Thymus (tissue), 11 donors: ENCODE measurements around the gene GALT. TPM values are rescaled to one million over a fixed set of nuclear protein-coding genes. Genes with fewer than 3 reads are reported as not detected.

ENCODE experiments used
- DNase-seq, 9 donors: peaks; one replicate each; pipeline ENCODE4 v3.0.0-alpha.2; 2013; ENCODE audit warnings: low spot score in 9 of 9, low read depth in 6 of 9, missing footprints in 1 of 9
- H3K27ac ChIP-seq, 2 donors: one replicate each; pipeline ENCODE4 v1.5.1; 2013; ENCODE audit warnings: control low read depth in 1 of 2, low read depth in 1 of 2, low read length in 1 of 2, mild to moderate bottlenecking in 1 of 2, moderate library complexity in 1 of 2
- H3K27me3 ChIP-seq, 2 donors: one replicate each; pipeline ENCODE4 v1.5.1; 2013; ENCODE audit warnings: low read length in 1 of 2; ENCODE audit not compliant: control insufficient read depth in 2 of 2, insufficient read depth in 1 of 2
- H3K36me3 ChIP-seq, 2 donors: one replicate each; pipeline ENCODE4 v1.5.1; 2013; ENCODE audit warnings: low read length in 1 of 2, mild to moderate bottlenecking in 1 of 2, moderate library complexity in 1 of 2; ENCODE audit not compliant: control insufficient read depth in 2 of 2, insufficient read depth in 2 of 2
- H3K4me1 ChIP-seq, 2 donors: one replicate each; pipeline ENCODE4 v1.5.1; 2013; ENCODE audit warnings: low read length in 2 of 2; ENCODE audit not compliant: control insufficient read depth in 2 of 2, insufficient read depth in 2 of 2
- H3K4me3 ChIP-seq, 2 donors: one replicate each; pipeline ENCODE4 v1.5.1; 2013; ENCODE audit warnings: low read length in 2 of 2, control low read depth in 1 of 2, mild to moderate bottlenecking in 1 of 2
- H3K9me3 ChIP-seq, 2 donors: one replicate each; pipeline ENCODE4 v1.5.1; 2013; ENCODE audit warnings: low read length in 1 of 2, mild to moderate bottlenecking in 1 of 2; ENCODE audit not compliant: control insufficient read depth in 2 of 2, insufficient read depth in 1 of 2
- WGBS: extraction: QIAGEN DNeasy Blood & Tissue Kit; methylation state at CpG from one replicate; pipeline ENCODE4 v1.1.7; 2013; 5-methylcytosine and 5-hydroxymethylcytosine counted together
- polyA plus RNA-seq: library from polyadenylated mRNA; stranded (reverse); fragments of 200-250 nt; gene quantifications from one replicate; pipeline ENCODE4 v1.2.3, GENCODE V29; 2013
- total RNA-seq: library from RNA; stranded (reverse); fragments of 120-200 nt; gene quantifications from one replicate; pipeline ENCODE4 v1.2.4, GENCODE V29; 2013
- donor health status: healthy.

GALT gene
- total and polyA plus RNA-seq, 2 donors, result 34.5 to 61.8 TPM

DNA sequence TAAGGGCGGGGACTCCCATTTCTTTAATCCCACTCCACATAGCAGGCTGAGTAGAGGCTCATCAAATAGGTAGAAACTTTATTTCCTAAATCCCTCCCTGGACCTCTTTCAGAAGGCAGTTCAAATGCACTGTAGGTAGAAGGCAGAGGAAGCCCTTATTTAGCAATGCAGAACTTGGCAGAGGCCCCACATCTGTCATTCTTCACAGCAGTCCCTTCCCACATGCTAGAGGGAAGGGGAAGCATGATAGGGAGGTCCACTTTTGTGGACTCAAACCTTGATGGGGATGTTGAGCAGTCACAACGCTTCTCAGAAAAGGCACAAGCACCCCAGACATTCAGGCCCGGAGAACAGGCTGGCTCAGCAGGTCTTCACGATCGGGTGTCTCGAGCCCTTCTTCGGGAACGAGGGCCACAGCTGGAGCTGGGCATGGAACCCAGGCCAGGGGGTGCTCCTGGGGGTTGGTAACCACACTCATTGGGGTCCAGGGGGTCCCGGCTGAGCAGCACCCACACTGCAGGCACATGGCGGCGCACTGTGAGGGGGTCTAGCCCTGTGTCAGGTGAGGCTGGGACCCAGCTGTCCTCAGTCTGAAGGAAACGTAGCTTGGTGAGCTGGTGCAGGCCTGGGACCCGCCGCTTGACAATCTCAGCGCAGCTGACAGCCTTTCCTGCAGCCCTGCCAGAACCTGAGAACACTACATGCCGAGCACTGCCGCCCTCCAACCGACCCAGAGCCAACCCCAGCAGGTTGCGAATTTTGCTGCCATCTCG, 35.9 kb upstream of the GALT start:
- 99% methylated on average over 20 of the region's 20 CpGs for WGBS
- H3K9me3 ChIP-seq, result peaks cover 0 to 3% of the 10 kb centered on the region in 2 donors
- DNase-seq, result no peak
- H3K27me3 ChIP-seq, result peaks cover 0 to 7% of the 10 kb centered on the region in 2 donors
- H3K4me3 ChIP-seq, result no peak overlapping the region
- H3K36me3 ChIP-seq, result peaks cover 8 to 13% of the 10 kb centered on the region in 2 donors
- H3K4me1 ChIP-seq, result peaks cover 5 to 23% of the 10 kb centered on the region in 2 donors
- H3K27ac ChIP-seq, result no peak overlapping the region

GRCh38 chr9:34611251-34611810, 35.1 kb upstream of the GALT start:
- peak overlapping the region; percentile 77 to 92 for H3K4me3 ChIP-seq
- H3K9me3 ChIP-seq, result peaks cover 0 to 3% of the 10 kb centered on the region in 2 donors
- H3K4me1 ChIP-seq, result peaks cover 5 to 23% of the 10 kb centered on the region in 2 donors
- WGBS, result 80% methylated on average over 10 of the region's 10 CpGs
- peaks cover 0 to 5% of the 10 kb centered on the region in 2 donors for H3K27me3 ChIP-seq
- peak in 2 of 9 donors; percentile 6 to 14 for DNase-seq
- H3K36me3 ChIP-seq, result peaks cover 13 to 18% of the 10 kb centered on the region in 2 donors
- peak overlapping the region; percentile 60 to 85 for H3K27ac ChIP-seq

DNA sequence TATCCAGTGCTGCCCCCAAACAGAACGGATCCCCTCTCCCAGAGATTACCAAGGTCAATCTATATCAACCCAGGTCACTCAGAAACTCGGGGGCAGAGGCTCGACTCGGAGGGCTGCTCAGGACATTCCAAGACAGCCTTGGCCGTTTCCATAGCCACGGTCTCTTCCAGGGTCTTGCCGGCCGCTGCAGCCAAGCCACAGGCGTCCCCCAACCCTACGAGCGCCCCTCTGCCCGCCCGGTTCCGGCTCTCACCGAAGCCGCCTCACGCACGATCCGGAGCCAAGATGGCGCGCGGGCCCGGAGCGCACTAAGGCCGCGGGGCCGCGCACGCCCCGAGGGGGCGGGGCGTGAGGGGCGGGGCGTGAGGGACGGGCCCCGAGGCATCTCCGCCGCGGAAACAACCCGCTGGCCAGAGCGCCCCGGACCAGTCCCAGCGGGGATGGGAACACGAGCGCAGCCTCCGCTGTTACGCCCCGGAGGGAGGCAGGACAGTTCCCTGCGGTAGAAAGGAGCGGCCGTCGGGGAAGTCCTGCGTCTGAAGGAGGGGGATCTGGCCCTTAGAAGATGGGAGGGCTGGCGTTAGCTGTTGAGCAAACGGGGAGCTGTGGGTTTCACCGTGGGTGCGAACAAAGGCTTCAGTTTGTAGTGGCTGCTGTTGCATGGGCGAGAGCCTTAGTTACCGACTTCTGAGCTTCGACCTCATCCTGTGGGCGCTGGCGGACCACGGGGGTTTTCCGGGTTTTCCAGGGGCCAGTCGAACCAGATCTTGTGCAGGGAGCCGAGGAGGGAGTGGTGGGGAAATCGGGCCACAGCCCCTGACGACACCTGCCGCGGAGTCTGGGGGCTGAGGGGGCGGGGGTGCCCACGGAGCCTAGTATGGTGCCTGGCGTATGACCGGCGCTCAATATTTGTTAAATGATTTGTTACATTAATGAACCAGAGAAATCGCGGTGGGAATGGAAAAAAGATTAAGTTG, 34.4 kb upstream of the GALT start, which contains the start of gene RPP25L:
Gene RPP25L (minus strand): TSS at position 287 of the 977 bp plus-strand sequence. CDS start 801 bp downstream, outside the sequence.
- Histone ChIP-seq H3K27me3 (peaks cover 0 to under 1% of the 10 kb centered on the region in 2 donors), H3K4me1 (peaks cover 5 to 23% of the 10 kb centered on the region in 2 donors), H3K27ac (peak within 1 kb of the TSS; percentile 60 to 85), H3K36me3 (peaks cover 20 to 26% of the 10 kb centered on the region in 2 donors), H3K9me3 (peaks cover 0 to 3% of the 10 kb centered on the region in 2 donors), H3K4me3 (peak within 1 kb of the TSS; percentile 77 to 92)
- peak in 8 of 9 donors; percentile 65 to 95 (median 86) for DNase-seq
- WGBS, result under 1% methylated on average over 77 of the region's 77 CpGs

- H3K4me3 ChIP-seq, result peak overlapping the region; percentile 77 to 92
- H3K27me3 ChIP-seq, result no peaks in the 10 kb centered on the region
- 4% methylated on average over 15 of the region's 15 CpGs for WGBS
- H3K36me3 ChIP-seq, result peaks cover 28 to 34% of the 10 kb centered on the region in 2 donors
- peaks cover 5 to 23% of the 10 kb centered on the region in 2 donors for H3K4me1 ChIP-seq
- peak overlapping the region in 1 of 2 donors; percentile 85 for H3K27ac ChIP-seq
- H3K9me3 ChIP-seq, result peaks cover 0 to 3% of the 10 kb centered on the region in 2 donors
- peak in 7 of 9 donors; percentile 45 to 83 (median 72) for DNase-seq
Observed at GRCh38 chr9:34612788-34613390, 33.6 kb upstream of the GALT start.

DNA sequence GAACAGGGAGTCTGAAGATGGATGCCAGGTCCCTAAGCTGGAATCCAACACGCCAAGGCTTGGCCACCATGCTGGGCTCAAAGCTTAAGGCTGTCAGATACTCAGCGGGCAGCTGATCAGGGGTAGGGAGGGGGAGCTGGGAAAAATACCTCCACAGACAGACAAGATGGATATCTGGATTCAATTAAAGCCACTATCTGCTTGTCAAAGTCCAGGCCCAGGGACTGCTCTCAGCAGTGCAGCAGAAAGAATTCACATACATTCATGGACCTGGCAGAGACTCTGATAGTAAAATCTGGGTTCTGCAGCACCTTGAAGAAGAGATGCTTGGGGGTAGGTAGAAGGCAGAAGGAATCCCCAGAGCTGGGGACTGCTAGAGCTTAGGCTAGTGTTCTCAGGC, 31.3 kb upstream of the GALT start:
- no peak overlapping the region for H3K4me3 ChIP-seq
- 99% methylated on average over 2 of the region's 2 CpGs for WGBS
- H3K9me3 ChIP-seq, result peaks cover 0 to 3% of the 10 kb centered on the region in 2 donors
- H3K27ac ChIP-seq, result no peak overlapping the region
- H3K36me3 ChIP-seq, result peaks cover 33 to 42% of the 10 kb centered on the region in 2 donors
- no peaks in the 10 kb centered on the region for H3K27me3 ChIP-seq
- no peak for DNase-seq
- peaks cover 12 to 31% of the 10 kb centered on the region in 2 donors for H3K4me1 ChIP-seq

DNA sequence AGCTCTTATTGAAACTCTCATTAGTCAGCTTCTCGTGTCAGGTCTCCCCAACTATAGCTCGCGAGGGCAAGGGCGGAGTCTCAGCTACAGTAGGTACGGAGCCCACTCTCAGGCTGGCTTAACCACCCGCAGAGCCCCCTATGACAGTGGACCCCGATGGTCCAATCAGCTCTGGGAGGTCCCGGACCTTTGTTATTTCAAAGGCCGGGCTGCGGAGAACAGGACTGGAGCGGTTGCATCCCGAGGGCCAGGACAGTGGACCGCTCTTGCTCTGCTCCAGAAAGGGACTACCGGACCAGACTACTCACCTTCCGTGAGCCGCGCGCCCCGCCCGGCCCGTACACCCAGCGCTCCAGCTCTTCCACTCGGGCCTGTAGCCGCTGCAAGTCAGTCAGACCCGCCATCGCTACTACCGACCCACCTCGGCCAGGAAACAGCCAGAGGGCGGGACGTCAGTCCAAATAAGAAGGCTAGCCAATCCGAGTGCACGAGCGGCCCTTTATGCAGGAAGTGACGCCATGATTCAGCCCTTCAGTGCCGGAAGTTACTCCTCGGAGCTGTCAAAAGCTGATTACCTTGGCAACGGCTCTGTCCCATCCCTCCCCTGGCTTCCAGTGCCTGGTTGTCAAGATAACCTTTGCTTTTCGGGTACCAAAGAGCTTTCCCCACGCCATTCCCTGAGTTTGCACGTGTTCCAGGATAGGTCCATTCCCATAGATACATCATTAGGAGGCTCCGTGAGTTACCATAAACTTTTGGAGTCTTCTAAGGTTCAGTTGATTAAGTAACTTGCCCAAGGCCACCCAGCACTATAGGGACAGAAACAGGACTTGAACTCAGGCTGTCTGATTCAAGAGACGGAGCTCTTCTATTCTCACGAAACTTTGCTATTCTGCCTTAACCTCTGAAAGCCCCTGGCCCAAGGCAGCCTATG, 26.1 kb upstream of the GALT start, which contains the start of gene DCTN3:
Gene DCTN3 (minus strand): TSS at position 435 of the 934 bp plus-strand sequence. CDS start 31 bp downstream, at position 404.
- WGBS, result 6% methylated on average over 43 of the region's 43 CpGs
- Histone ChIP-seq H3K4me3 (peak within 1 kb of the TSS; percentile 69 to 90), H3K4me1 (peaks cover 9 to 18% of the 10 kb centered on the region in 2 donors), H3K27ac (no peak within 1 kb of the TSS), H3K9me3 (no peaks in the 10 kb centered on the region), H3K27me3 (peaks cover 40 to 45% of the 10 kb centered on the region in 2 donors), H3K36me3 (peaks cover 25 to 29% of the 10 kb centered on the region in 2 donors)
- peak; percentile 76 to 96 (median 88) for DNase-seq

DNA sequence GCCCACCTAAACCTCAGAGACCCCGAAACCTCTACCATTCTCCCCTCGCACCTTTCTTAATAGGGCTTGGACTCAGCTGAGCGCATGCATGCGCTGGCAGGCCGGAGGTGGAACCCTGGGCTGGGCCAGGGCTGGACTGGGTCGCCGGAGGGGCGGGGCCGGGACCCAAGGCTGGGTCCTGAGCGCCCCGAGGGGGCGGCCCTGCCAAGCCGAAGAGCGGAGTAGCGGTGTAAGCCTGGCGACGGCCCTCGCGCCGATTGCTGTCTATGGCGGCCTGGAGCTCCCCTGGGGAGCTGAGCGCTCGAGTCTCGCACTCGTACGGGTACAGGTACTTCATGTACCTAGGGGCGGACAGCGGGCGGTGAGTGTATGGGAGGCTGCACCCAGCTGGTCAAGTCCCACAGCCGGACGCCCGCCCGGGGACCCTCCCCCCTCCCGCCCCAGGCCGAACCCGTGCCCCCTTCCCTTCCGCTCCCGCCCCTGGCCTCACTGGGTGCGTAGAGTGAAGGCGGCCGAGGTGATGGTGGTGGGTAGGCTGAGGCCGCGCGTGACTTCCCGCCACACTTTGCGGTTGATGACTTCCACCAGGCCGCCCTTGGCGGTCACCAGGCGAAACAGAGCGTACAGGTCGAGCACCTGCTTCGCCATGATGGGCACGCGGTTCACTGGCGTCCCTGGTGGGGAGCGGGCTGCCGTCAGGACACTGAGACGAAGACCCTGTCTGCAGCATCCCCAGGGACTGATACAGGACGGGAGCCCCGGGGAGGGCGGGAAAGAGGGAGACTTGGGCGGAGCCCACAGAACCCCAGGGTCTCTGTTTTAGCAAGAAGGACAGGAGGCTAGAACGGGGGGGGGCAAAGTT, 22.9 kb upstream of the GALT start:
- peaks cover 9 to 18% of the 10 kb centered on the region in 2 donors for H3K4me1 ChIP-seq
- peaks cover under 1% of the 10 kb centered on the region in 2 donors for H3K36me3 ChIP-seq
- no peak overlapping the region for H3K4me3 ChIP-seq
- H3K27me3 ChIP-seq, result peaks cover 72 to 78% of the 10 kb centered on the region in 2 donors
- no peak overlapping the region for H3K27ac ChIP-seq
- no peak for DNase-seq
- 9% methylated on average over 63 of the region's 63 CpGs for WGBS
- H3K9me3 ChIP-seq, result no peaks in the 10 kb centered on the region
